Kidney capillary endothelial cell (primary cell): ENCODE measurements around the gene ROR2.
A peak's percentile ranks its signal among the peaks of the same experiment; 100 is the strongest.

ENCODE experiments used
- DNase-seq: peaks from one replicate; pipeline ENCODE4 v3.0.0-alpha.2; 2018; ENCODE audit warnings: low spot score

The ROR2 gene

GRCh38 chr9:91716239-91716638 lies 233.8 kb downstream of the ROR2 start:
- no peak for DNase-seq

GRCh38 chr9:91714874-91715615 lies 235.0 kb downstream of the ROR2 start:
- no peak for DNase-seq

- no peak for DNase-seq
Measured at GRCh38 chr9:91714020-91714806, 235.8 kb downstream of the ROR2 start.

DNA sequence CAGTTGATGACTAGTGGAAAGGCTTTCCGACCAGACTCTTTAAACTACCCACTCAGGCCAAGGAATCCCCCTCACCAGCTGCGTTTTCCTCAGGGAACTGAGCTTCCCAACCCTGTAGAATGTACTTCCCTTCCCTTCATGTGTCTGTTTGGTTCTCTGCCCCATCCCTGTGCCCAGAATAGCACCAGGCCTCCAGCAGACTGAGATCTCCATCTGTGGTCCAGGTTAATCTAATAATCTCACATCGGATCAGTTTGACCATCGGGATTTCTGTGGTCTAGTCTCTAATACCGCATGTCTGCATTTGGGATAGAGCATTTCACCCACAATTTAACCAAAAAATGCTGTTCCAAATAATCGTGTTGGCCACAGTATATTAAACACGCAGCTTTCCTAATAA lies 237.2 kb downstream of the ROR2 start:
- DNase-seq: no peak

DNA sequence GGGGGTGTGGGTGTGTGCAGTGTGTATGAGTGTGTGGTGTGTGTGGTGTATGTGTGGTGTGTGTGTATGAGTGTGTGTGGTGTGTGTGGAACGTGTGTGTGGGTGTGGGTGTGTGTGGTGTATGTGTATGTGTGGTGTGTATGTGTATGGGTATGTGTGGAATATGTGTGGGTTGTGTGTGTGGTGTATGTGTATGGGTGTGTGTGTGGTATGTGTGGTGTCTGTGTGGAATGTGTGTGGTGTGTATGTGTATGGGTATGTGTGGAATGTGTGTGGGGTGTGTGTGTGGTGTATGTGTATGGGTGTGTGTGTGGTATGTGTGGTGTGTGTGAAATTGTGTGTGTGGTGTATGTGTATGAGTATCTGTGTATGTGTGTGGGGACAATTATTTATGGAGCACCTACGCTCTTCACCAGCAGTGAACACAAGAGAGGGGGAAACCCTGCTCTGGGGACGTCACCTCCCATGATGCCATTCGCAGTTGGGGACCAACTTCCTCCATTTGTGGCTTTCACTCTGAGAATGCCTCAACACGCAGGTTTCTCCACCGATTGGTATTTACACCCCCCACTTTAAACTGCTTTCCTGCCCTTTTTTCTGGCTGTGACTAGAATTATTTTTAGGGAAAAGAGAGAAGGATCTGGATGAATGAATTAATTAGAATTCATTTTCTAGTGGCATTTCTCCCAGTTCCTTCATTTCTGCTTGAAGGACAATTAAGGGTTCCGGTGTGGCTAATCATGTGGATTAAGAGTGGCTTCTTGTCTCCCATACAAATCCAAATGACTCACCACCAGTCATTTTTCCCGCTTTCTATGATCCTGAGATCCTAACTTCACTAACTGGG lies 238.1 kb downstream of the ROR2 start:
- DNase-seq: no peak

GRCh38 chr9:91710158-91710557 lies 239.9 kb downstream of the ROR2 start:
- no peak for DNase-seq

DNA sequence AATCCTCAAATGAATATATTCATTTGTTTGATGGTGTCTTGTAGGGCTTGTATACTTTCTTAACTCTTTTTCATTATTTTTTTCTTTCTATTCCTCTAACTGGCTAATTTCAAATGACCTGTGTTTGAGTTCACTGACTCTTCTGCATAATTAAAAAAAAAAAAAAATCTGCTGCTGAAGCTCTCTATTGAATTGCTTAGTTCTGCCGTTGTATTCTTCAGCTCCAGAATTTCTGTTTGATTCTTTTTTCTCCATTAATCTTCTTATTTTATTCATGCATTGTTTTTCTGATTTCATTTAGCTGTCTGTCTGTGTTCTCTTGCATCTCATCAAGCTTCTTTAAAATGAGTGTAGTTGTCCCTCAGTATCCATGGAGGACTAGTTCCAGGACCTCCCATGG lies 244.6 kb downstream of the ROR2 start:
- no peak for DNase-seq

- DNase-seq: no peak
Measured at GRCh38 chr9:91700475-91700874, 249.6 kb downstream of the ROR2 start.

DNA sequence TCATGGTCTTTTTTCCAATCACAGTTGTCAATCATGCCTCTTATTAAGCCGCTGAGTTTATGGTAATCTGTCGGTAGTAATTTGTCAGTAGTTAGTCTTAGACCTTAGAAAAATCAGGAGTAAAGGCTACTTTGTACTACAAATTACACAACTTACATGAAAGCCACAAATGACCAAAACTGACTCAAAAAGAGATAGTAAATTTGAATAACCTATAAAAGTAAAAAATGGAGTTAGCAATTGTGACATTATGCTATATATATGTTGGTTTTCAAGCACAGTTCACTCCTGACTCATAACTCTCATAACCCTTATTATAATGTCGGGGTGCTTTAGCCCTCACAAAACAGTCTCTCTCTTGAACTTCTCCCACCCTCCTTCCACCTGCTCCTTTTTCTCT lies 251.8 kb downstream of the ROR2 start:
- DNase-seq: no peak

GRCh38 chr9:91697201-91697600 lies 252.8 kb downstream of the ROR2 start:
- DNase-seq: no peak

DNA sequence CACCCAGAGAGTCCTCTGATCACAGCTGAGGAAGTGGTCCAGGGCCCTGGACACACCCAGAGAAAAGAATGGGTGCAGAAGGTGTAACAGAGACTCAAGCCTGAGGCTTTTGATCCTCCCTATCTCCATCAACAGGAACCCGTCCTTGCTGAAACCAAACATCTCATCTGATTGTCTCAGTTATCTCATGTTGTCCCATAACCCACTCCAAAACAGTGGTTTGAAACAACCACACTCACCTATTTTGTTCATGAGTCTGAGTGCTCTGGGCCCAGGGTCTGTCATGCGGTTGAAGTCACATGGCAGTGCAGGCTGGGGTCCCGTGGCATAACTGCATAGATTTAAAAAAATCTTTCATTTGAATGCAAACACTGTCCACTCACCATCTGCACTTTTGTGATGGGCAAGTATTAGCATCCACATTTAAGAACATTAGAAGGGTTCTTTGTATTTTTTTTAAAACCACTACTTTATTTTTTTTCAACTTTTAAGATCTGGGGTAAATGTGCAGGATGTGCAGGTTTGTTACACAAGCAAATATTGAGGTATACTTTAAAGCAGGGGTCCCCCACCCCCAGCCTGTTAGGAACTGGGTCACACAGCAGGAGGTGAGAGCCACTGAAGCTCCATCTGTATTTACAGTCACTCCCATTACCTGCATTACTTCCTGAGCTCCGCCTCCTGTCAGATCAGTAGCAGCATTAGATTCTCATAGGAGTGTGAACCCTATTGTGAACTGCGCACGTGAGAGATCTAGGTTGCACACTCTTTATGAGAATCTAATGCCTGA lies 255.8 kb downstream of the ROR2 start:
- DNase-seq: no peak

- DNase-seq: peak; percentile 16
Measured at GRCh38 chr9:91693226-91693625, 256.8 kb downstream of the ROR2 start.

DNA sequence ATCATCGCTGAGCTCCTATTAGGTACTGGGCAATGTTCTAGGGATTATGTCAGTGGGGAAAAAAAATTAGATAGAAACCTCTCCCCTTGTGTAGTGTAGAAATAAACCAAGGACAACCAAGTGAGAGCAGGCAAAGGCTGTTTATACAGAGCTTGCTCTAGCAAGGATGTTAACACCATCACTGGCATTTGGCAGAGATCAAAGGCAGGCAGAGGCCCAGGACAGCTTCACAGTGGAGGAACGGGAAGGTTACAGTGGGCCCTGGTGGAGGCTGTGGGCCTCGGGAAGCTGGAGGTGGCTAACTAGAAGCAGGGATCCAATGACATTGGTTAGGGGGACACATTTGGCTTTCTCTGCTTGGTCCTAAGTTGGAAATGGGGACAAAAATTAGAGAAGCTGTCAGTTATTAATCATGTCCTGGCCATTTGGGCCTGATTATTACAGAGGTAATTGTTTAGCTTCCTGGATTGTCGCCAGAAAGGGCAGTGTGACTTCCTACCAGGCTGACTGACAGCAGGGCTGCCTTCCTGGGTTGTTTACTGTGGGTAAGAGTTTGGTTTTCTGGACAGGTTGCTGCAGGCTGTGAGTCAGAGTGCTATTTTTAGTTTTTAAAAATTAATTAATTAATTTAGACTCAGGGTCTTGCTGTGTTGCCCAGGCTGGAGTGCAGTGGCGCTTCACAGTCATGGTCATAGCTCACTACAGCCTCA lies 259.3 kb downstream of the ROR2 start:
- peak; percentile 35 for DNase-seq

GRCh38 chr9:91689006-91689405 lies 261.0 kb downstream of the ROR2 start:
- no peak for DNase-seq

- no peak for DNase-seq
Measured at GRCh38 chr9:91683269-91683668, 266.8 kb downstream of the ROR2 start.

DNA sequence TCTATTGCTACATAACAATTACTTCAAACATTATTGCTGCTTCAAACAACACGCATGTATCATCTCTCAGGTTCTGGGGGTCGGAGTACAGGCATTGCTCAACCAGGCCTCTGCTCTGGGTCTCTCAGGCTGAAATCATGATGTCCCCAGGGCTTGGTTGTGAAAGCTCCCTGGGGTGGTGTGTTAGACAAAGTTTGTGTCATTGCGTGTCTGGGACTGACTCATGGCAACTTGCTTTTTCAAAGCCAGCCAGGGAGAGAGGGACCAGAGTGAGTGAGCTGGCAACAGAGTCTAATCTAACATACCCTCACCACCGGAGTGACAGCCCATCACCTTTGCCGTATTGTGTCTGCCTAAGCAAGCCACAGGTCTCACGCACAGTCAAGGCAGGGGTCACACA lies 267.2 kb downstream of the ROR2 start:
- no peak for DNase-seq

DNA sequence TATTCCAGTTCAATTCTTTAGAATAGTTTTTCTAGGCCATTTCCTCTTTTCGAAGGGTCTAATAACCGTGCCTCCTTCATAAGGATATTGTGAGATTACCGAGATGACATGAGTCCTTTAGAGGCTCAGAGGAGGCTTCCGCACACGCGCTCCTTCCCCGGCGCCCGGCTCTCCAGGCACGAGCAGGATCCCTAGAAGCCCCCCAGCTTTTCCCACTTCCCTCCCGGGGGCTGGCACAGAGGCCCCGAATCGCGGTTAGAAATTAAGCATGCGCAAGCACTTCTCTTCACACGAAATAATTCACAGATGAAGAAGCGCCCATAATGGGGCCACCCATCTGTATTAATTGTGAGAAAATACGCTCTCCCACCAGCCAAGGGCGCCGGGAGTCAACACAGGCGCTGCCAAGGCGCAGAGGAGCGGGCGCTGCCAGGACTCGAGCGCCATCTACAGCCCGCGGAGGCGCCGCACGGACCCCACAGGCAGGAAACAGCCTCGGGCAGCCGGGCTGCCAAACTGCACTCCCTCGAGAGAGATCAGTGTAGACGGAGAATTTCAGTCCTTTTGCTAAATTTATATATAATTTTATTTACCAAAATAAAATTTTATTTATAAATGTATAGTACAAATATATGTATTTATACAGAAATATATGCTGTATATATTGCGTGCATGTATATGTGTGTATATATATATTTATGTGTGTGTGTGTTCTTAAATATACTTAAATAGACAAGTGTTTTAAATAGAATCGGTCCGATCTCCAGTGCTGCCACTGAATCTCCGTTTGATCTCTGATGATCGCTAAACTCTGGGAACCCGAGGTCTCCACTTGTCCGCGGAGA lies 268.3 kb downstream of the ROR2 start:
- peak; percentile 66 for DNase-seq

- no peak for DNase-seq
Measured at GRCh38 chr9:91680998-91681397, 269.0 kb downstream of the ROR2 start.

- DNase-seq: no peak
Measured at GRCh38 chr9:91680106-91680505, 269.9 kb downstream of the ROR2 start.
